GM21381 (cell line): Measurements from ENCODE around the gene SMC6.
A peak's percentile ranks its signal among the peaks of the same experiment; 100 is the strongest.

Experiments used
- ATAC-seq: cut with Tn5 transposase; IDR thresholded peaks from one replicate; pipeline ENCODE4 v1.9.1; 2021; ENCODE audit warnings: mild to moderate bottlenecking, moderate library complexity; ENCODE audit not compliant: unreplicated experiment

SMC6 gene

GRCh38 chr2:17658251-17658843, 95.3 kb downstream of the SMC6 start:
- ATAC-seq = no peak

GRCh38 chr2:17657759-17658158, 95.9 kb downstream of the SMC6 start:
- no peak for ATAC-seq

GRCh38 chr2:17652681-17653394, 100.8 kb downstream of the SMC6 start:
- ATAC-seq = no peak

- ATAC-seq = no peak
These were observed 104.6 kb downstream of the SMC6 start for GRCh38 chr2:17649026-17649425.

- no peak for ATAC-seq
These were observed 105.0 kb downstream of the SMC6 start for GRCh38 chr2:17648581-17648980.

GRCh38 chr2:17646838-17647701, 106.5 kb downstream of the SMC6 start:
- ATAC-seq = no peak

- ATAC-seq = peak; percentile 88
These were observed 107.5 kb downstream of the SMC6 start for GRCh38 chr2:17646081-17646554.

GRCh38 chr2:17644997-17645720, 108.5 kb downstream of the SMC6 start:
- ATAC-seq = no peak

GRCh38 chr2:17643031-17643615, 110.5 kb downstream of the SMC6 start:
- ATAC-seq = no peak

- no peak for ATAC-seq
These were observed 113.2 kb downstream of the SMC6 start for GRCh38 chr2:17640406-17640805.

- ATAC-seq = no peak
These were observed 115.3 kb downstream of the SMC6 start for GRCh38 chr2:17638196-17638743.

- no peak for ATAC-seq
These were observed 116.3 kb downstream of the SMC6 start for GRCh38 chr2:17637131-17637906.

GRCh38 chr2:17636257-17636656, 117.4 kb downstream of the SMC6 start:
- ATAC-seq = no peak

GRCh38 chr2:17634997-17635396, 118.6 kb downstream of the SMC6 start:
- no peak for ATAC-seq

- ATAC-seq = no peak
These were observed 123.5 kb downstream of the SMC6 start for GRCh38 chr2:17630089-17630488.

GRCh38 chr2:17628349-17629261, 125.0 kb downstream of the SMC6 start:
- ATAC-seq = peak; percentile 62

- ATAC-seq = no peak
These were observed 126.2 kb downstream of the SMC6 start for GRCh38 chr2:17627434-17627833.

- ATAC-seq = no peak
These were observed 126.6 kb downstream of the SMC6 start for GRCh38 chr2:17626986-17627385.

- ATAC-seq = no peak
These were observed 128.2 kb downstream of the SMC6 start for GRCh38 chr2:17625446-17625845.
